Immature natural killer cell (primary cell): ENCODE results near the gene DUS4L. TPM values are rescaled to one million over a fixed set of nuclear protein-coding genes. Genes with fewer than 3 reads are reported as not detected.

Experiments used
- DNase-seq, 3 donors: peaks; one replicate each; pipeline ENCODE4 v3.0.0; 2022; ENCODE audit warnings: mixed read lengths in 1 of 3
- H3K27ac Mint-ChIP-seq, 6 donors: one replicate each; pipeline ENCODE4 v1.8.0; 2020; ENCODE audit warnings: mixed read lengths in 6 of 6, mild to moderate bottlenecking in 5 of 6, inconsistent platforms in 4 of 6, moderate library complexity in 3 of 6
- H3K27me3 Mint-ChIP-seq, 3 donors: one replicate each; pipeline ENCODE4 v1.8.0; 2020 to 2021; ENCODE audit warnings: low read depth in 3 of 3, mild to moderate bottlenecking in 3 of 3, mixed read lengths in 3 of 3, moderate library complexity in 3 of 3, inconsistent platforms in 1 of 3
- H3K36me3 Mint-ChIP-seq, 3 donors: one replicate each; pipeline ENCODE4 v1.8.0; 2020; ENCODE audit warnings: mixed read lengths in 3 of 3, inconsistent platforms in 2 of 3, mild to moderate bottlenecking in 2 of 3
- H3K4me1 Mint-ChIP-seq, 2 donors: one replicate each; pipeline ENCODE4 v1.8.0; 2020; ENCODE audit warnings: inconsistent platforms in 2 of 2, mild to moderate bottlenecking in 2 of 2, mixed read lengths in 2 of 2, moderate library complexity in 1 of 2
- H3K4me3 Mint-ChIP-seq, 5 donors: one replicate each; pipeline ENCODE4 v1.8.0; 2020; ENCODE audit warnings: mild to moderate bottlenecking in 5 of 5, mixed read lengths in 5 of 5, inconsistent platforms in 3 of 5, moderate library complexity in 3 of 5
- H3K9me3 Mint-ChIP-seq, 6 donors: one replicate each; pipeline ENCODE4 v1.8.0; 2020; ENCODE audit warnings: mild to moderate bottlenecking in 6 of 6, mixed read lengths in 6 of 6, inconsistent platforms in 4 of 6, moderate library complexity in 3 of 6
- polyA plus RNA-seq, 3 donors: library from polyadenylated mRNA; unstranded; fragments of 300-500 nt; fragmentation: Illumina TruSeq; gene quantifications; one replicate each; pipeline ENCODE4 v1.2.3, GENCODE V29; 2021

DUS4L gene
- polyA plus RNA-seq, 3 donors from 2014 or later, result 3.7 to 7.3 (median 4.1) TPM

GRCh38 chr7:107560898-107561516 lies 2.8 kb upstream of the DUS4L start:
- H3K27ac Mint-ChIP-seq, result peak overlapping the region; percentile 0 to 95 (median 82)
- peak in 1 of 3 donors; percentile 61 for DNase-seq
- no peaks in the 10 kb centered on the region for H3K9me3 Mint-ChIP-seq
- peaks cover 0 to 10% (median 0%) of the 10 kb centered on the region in 3 donors for H3K36me3 Mint-ChIP-seq
- peaks cover 41 to 69% of the 10 kb centered on the region in 2 donors for H3K4me1 Mint-ChIP-seq
- H3K4me3 Mint-ChIP-seq, result peak overlapping the region in 4 of 5 donors; percentile 51 to 85 (median 80)
- H3K27me3 Mint-ChIP-seq, result peaks cover 0 to 2% (median 0%) of the 10 kb centered on the region in 3 donors

GRCh38 chr7:107563081-107563774 lies 543 bp upstream of the DUS4L start:
- no peak for DNase-seq
- Mint-ChIP-seq H3K36me3 (peaks cover 0 to 7% (median under 1%) of the 10 kb centered on the region in 3 donors), H3K9me3 (no peaks in the 10 kb centered on the region), H3K27me3 (peaks cover 0 to 2% (median 0%) of the 10 kb centered on the region in 3 donors), H3K4me3 (peak overlapping the region; percentile 79 to 96 (median 85)), H3K27ac (peak overlapping the region; percentile 89 to 94 (median 91)), H3K4me1 (peaks cover 41 to 60% of the 10 kb centered on the region in 2 donors)

GRCh38 chr7:107564553-107565298 lies 955 bp downstream of the DUS4L start:
- peaks cover 38 to 50% of the 10 kb centered on the region in 2 donors for H3K4me1 Mint-ChIP-seq
- H3K27me3 Mint-ChIP-seq, result peaks cover 0 to 2% (median 0%) of the 10 kb centered on the region in 3 donors
- peak overlapping the region; percentile 89 to 94 (median 91) for H3K27ac Mint-ChIP-seq
- H3K36me3 Mint-ChIP-seq, result peaks cover 0 to 7% (median 4%) of the 10 kb centered on the region in 3 donors
- no peak for DNase-seq
- H3K4me3 Mint-ChIP-seq, result peak overlapping the region; percentile 79 to 96 (median 85)
- no peaks in the 10 kb centered on the region for H3K9me3 Mint-ChIP-seq

GRCh38 chr7:107570298-107570697 lies 6.5 kb downstream of the DUS4L start:
- DNase-seq, result no peak
- H3K36me3 Mint-ChIP-seq, result peaks cover 10 to 22% (median 20%) of the 10 kb centered on the region in 3 donors
- no peaks in the 10 kb centered on the region for H3K9me3 Mint-ChIP-seq
- H3K4me1 Mint-ChIP-seq, result no peaks in the 10 kb centered on the region
- no peak overlapping the region for H3K4me3 Mint-ChIP-seq
- H3K27ac Mint-ChIP-seq, result no peak overlapping the region
- no peaks in the 10 kb centered on the region for H3K27me3 Mint-ChIP-seq

GRCh38 chr7:107573537-107573936 lies 9.8 kb downstream of the DUS4L start:
- no peak for DNase-seq
- Mint-ChIP-seq H3K9me3 (no peaks in the 10 kb centered on the region), H3K4me1 (peaks cover 1 to 3% of the 10 kb centered on the region in 2 donors), H3K27ac (no peak overlapping the region), H3K36me3 (peaks cover 10 to 18% (median 13%) of the 10 kb centered on the region in 3 donors), H3K4me3 (no peak overlapping the region), H3K27me3 (peaks cover 0 to 1% (median 0%) of the 10 kb centered on the region in 3 donors)

GRCh38 chr7:107579554-107579884 lies 15.7 kb downstream of the DUS4L start:
- Mint-ChIP-seq H3K9me3 (no peaks in the 10 kb centered on the region), H3K27me3 (peaks cover 3 to 6% (median 4%) of the 10 kb centered on the region in 3 donors), H3K4me1 (peaks cover 19 to 41% of the 10 kb centered on the region in 2 donors), H3K27ac (peak overlapping the region; percentile 81 to 93 (median 90)), H3K4me3 (peak overlapping the region; percentile 89 to 95 (median 92)), H3K36me3 (peaks cover 0 to 7% (median 4%) of the 10 kb centered on the region in 3 donors)
- DNase-seq, result no peak

GRCh38 chr7:107579885-107580715 lies 16.3 kb downstream of the DUS4L start, which contains the start of gene BCAP29:
TSS of gene BCAP29 (plus strand) at chr7:107580246. CDS start at chr7:107580773, 527 bp downstream.
- peaks cover 19 to 41% of the 10 kb centered on the region in 2 donors for H3K4me1 Mint-ChIP-seq
- H3K27me3 Mint-ChIP-seq, result peaks cover 3 to 6% (median 4%) of the 10 kb centered on the region in 3 donors
- H3K36me3 Mint-ChIP-seq, result peaks cover 0 to 3% (median under 1%) of the 10 kb centered on the region in 3 donors
- H3K4me3 Mint-ChIP-seq, result peak within 1 kb of the TSS; percentile 89 to 95 (median 92)
- no peaks in the 10 kb centered on the region for H3K9me3 Mint-ChIP-seq
- peak; percentile 77 to 79 (median 77) for DNase-seq
- peak within 1 kb of the TSS; percentile 81 to 93 (median 90) for H3K27ac Mint-ChIP-seq

- peaks cover 19 to 41% of the 10 kb centered on the region in 2 donors for H3K4me1 Mint-ChIP-seq
- H3K27me3 Mint-ChIP-seq, result peaks cover 3 to 6% (median 4%) of the 10 kb centered on the region in 3 donors
- peak overlapping the region; percentile 82 to 84 (median 84) for H3K4me3 Mint-ChIP-seq
- peaks cover 0 to 7% (median 4%) of the 10 kb centered on the region in 3 donors for H3K36me3 Mint-ChIP-seq
- peak overlapping the region; percentile 55 to 85 (median 80) for H3K27ac Mint-ChIP-seq
- no peak for DNase-seq
- H3K9me3 Mint-ChIP-seq, result no peaks in the 10 kb centered on the region
These were observed 17.1 kb downstream of the DUS4L start for GRCh38 chr7:107580716-107581383.

GRCh38 chr7:107581387-107582013 lies 17.7 kb downstream of the DUS4L start:
- no peak for DNase-seq
- peaks cover 0 to 7% (median 4%) of the 10 kb centered on the region in 3 donors for H3K36me3 Mint-ChIP-seq
- H3K27ac Mint-ChIP-seq, result peak overlapping the region; percentile 12 to 85 (median 56)
- H3K4me3 Mint-ChIP-seq, result peak overlapping the region; percentile 40 to 84 (median 84)
- H3K4me1 Mint-ChIP-seq, result peaks cover 19 to 41% of the 10 kb centered on the region in 2 donors
- H3K27me3 Mint-ChIP-seq, result peaks cover 3 to 6% (median 4%) of the 10 kb centered on the region in 3 donors
- H3K9me3 Mint-ChIP-seq, result no peaks in the 10 kb centered on the region

GRCh38 chr7:107582875-107583274 lies 19.1 kb downstream of the DUS4L start:
- Mint-ChIP-seq H3K27ac (peak overlapping the region in 4 of 6 donors; percentile 12 to 66 (median 53)), H3K9me3 (no peaks in the 10 kb centered on the region), H3K27me3 (peaks cover 3 to 6% (median 4%) of the 10 kb centered on the region in 3 donors), H3K4me1 (peaks cover 19 to 41% of the 10 kb centered on the region in 2 donors), H3K4me3 (no peak overlapping the region), H3K36me3 (peaks cover 0 to 7% (median 4%) of the 10 kb centered on the region in 3 donors)
- no peak for DNase-seq

GRCh38 chr7:107584716-107585115 lies 20.9 kb downstream of the DUS4L start:
- H3K9me3 Mint-ChIP-seq, result no peaks in the 10 kb centered on the region

More at GRCh38 chr7:107584716-107585115, 20.9 kb downstream of the DUS4L start:
- peaks cover 0 to 11% (median 10%) of the 10 kb centered on the region in 3 donors for H3K36me3 Mint-ChIP-seq
- peaks cover 14 to 30% of the 10 kb centered on the region in 2 donors for H3K4me1 Mint-ChIP-seq
- peaks cover 2% of the 10 kb centered on the region in 3 donors for H3K27me3 Mint-ChIP-seq
- H3K4me3 Mint-ChIP-seq, result peak overlapping the region in 1 of 5 donors; percentile 4
- no peak for DNase-seq
- H3K27ac Mint-ChIP-seq, result no peak overlapping the region
